Measurements from ENCODE around the gene METTL25. TPM values are rescaled to one million over a fixed set of nuclear protein-coding genes. Genes with fewer than 3 reads are reported as not detected.

The METTL25 gene, protein sequence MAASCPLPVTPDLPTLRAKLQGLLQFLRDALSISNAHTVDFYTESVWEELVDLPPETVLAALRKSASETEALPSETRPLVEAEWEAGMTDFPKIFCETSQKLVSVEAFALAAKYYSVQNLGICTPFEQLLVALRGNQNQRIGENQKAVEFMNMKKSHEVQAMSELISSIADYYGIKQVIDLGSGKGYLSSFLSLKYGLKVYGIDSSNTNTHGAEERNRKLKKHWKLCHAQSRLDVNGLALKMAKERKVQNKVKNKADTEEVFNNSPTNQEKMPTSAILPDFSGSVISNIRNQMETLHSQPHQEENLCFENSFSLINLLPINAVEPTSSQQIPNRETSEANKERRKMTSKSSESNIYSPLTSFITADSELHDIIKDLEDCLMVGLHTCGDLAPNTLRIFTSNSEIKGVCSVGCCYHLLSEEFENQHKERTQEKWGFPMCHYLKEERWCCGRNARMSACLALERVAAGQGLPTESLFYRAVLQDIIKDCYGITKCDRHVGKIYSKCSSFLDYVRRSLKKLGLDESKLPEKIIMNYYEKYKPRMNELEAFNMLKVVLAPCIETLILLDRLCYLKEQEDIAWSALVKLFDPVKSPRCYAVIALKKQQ
- 4.9 and 10.5 TPM in 2 replicates for total RNA-seq

GRCh38 chr12:82358200-82359114 is at the start of gene METTL25, which contains the start of gene CCDC59:
Gene METTL25 (plus strand): TSS chr12:82358529. CDS start chr12:82358566, 37 bp downstream.
Gene CCDC59 (minus strand): TSS chr12:82358387. CDS start chr12:82358376, 11 bp downstream.

Other genes with a start within 250 kb of the METTL25 start
- 29.6 and 35.1 TPM in 2 replicates for gene CCDC59, start 142 bp upstream of the METTL25 start, total RNA-seq

All from cardiac ventricle fibroblast (primary cell).